ENCODE data around the gene AZIN2.
"Not testable (repeated sequence)": the region's sequence is repeated elsewhere in the genome, so short reads cannot be mapped to it uniquely, and the experiment has no call there.

AZIN2 gene

GRCh38 chr1:33080885-33081553, at the start of gene AZIN2:
Gene AZIN2, plus strand, starts transcription at chr1:33081153. Its CDS starts 1,097 bp downstream, at chr1:33082250.
- DNase-seq, result peak; percentile 78

GRCh38 chr1:33031506-33031905, 49.4 kb upstream of the AZIN2 start:
- DNase-seq, result no peak

- no peak for DNase-seq
These were observed 48.7 kb upstream of the AZIN2 start for GRCh38 chr1:33032126-33032869.

GRCh38 chr1:33036051-33036525, 44.9 kb upstream of the AZIN2 start:
- no peak for DNase-seq

- peak; percentile 99 for DNase-seq
These were observed 44.1 kb upstream of the AZIN2 start, which contains the start of gene AK2 for GRCh38 chr1:33036526-33037503. Gene AK2, minus strand, starts transcription at chr1:33036883. Its CDS starts 55 bp downstream, at chr1:33036828.

- DNase-seq, result peak; percentile 61
These were observed 41.1 kb upstream of the AZIN2 start for GRCh38 chr1:33039840-33040239.

- DNase-seq, result no peak
These were observed 39.9 kb upstream of the AZIN2 start for GRCh38 chr1:33041026-33041425.

GRCh38 chr1:33042831-33043230, 38.1 kb upstream of the AZIN2 start:
- no peak for DNase-seq

- DNase-seq, result no peak
These were observed 37.5 kb upstream of the AZIN2 start for GRCh38 chr1:33043267-33044092.

GRCh38 chr1:33045246-33045645, 35.7 kb upstream of the AZIN2 start:
- no peak for DNase-seq

- no peak for DNase-seq
These were observed 35.1 kb upstream of the AZIN2 start for GRCh38 chr1:33045814-33046213.

- DNase-seq, result not testable (repeated sequence)
These were observed 34.7 kb upstream of the AZIN2 start for GRCh38 chr1:33046234-33046633.

- no peak for DNase-seq
These were observed 33.7 kb upstream of the AZIN2 start for GRCh38 chr1:33047290-33047689.

- no peak for DNase-seq
These were observed 33.1 kb upstream of the AZIN2 start for GRCh38 chr1:33047839-33048305.

GRCh38 chr1:33048426-33048825, 32.5 kb upstream of the AZIN2 start:
- no peak for DNase-seq

GRCh38 chr1:33049371-33049770, 31.6 kb upstream of the AZIN2 start:
- peak; percentile 36 for DNase-seq

- peak; percentile 43 for DNase-seq
These were observed 30.5 kb upstream of the AZIN2 start for GRCh38 chr1:33050221-33051076.

GRCh38 chr1:33055210-33056008, 25.5 kb upstream of the AZIN2 start:
- DNase-seq, result peak; percentile 46

GRCh38 chr1:33056426-33056825, 24.5 kb upstream of the AZIN2 start:
- DNase-seq, result no peak

GRCh38 chr1:33057095-33057494, 23.9 kb upstream of the AZIN2 start:
- no peak for DNase-seq

All from GDM1 (cell line).